K562 (cell line): ENCODE measurements around the gene SYNGR4. TPM values are rescaled to one million over a fixed set of nuclear protein-coding genes. Genes with fewer than 3 reads are reported as not detected.

Source experiments
- ATF1 ChIP-seq, 2 experiments: fragments of 450-650 bp in 1 of 2; IDR thresholded peaks; 2 replicates each; pipeline ENCODE4 v1.6.1; 2016; ENCODE audit warnings: missing compliant biosample characterization in 1 of 2, missing genetic modification characterization in 1 of 2
- ELF4 ChIP-seq: fragments of 450-650 bp; formaldehyde crosslinking; IDR thresholded peaks from 2 replicates; pipeline ENCODE4 v1.4.0; 2022; ENCODE audit warnings: missing genetic modification characterization
- FOXJ3 ChIP-seq: sonication (generic); formaldehyde crosslinking; IDR thresholded peaks from 2 replicates; pipeline ENCODE4 v1.4.0; 2020; ENCODE audit warnings: mild to moderate bottlenecking, missing genetic modification reagents
- GATAD2A ChIP-seq: fragments of 450-650 bp; IDR thresholded peaks from 2 replicates; pipeline ENCODE4 v1.6.1; 2017
- GMEB1 ChIP-seq: fragments of 250-450 bp; sonication (Bioruptor Pico); IDR thresholded peaks from 2 replicates; pipeline ENCODE4 v1.4.0; 2020; ENCODE audit warnings: mild to moderate bottlenecking
- HIVEP1 ChIP-seq: fragments of 250-450 bp; sonication (Bioruptor Pico); IDR thresholded peaks from 2 replicates; pipeline ENCODE4 v1.4.0; 2020; ENCODE audit warnings: mild to moderate bottlenecking
- HNRNPL ChIP-seq: fragments of 200-400 bp; formaldehyde crosslinking; IDR thresholded peaks from 2 replicates; pipeline ENCODE4 v1.6.1; 2017; ENCODE audit warnings: low read depth, mild to moderate bottlenecking, low read length
- KAT7 ChIP-seq: sonication (generic); formaldehyde crosslinking; IDR thresholded peaks from 2 replicates; pipeline ENCODE4 v1.8.0; 2022; ENCODE audit warnings: missing genetic modification reagents, mild to moderate bottlenecking, borderline replicate concordance
- NR1H2 ChIP-seq: sonication (generic); formaldehyde crosslinking; IDR thresholded peaks from 2 replicates; pipeline ENCODE4 v1.4.0; 2020; ENCODE audit warnings: mild to moderate bottlenecking, missing genetic modification reagents
- POLR2G ChIP-seq: fragments of 200-400 bp; formaldehyde crosslinking; IDR thresholded peaks from 2 replicates; pipeline ENCODE4 v1.6.1; 2017; ENCODE audit warnings: low read depth, mild to moderate bottlenecking, antibody characterized with exemption, low read length, moderate library complexity
- SP1 ChIP-seq: sonication (generic); formaldehyde crosslinking; IDR thresholded peaks from 2 replicates; pipeline ENCODE4 v1.8.1; 2022; ENCODE audit warnings: mild to moderate bottlenecking, missing genetic modification reagents
- TFAP4 ChIP-seq: sonication (generic); formaldehyde crosslinking; IDR thresholded peaks from 2 replicates; pipeline ENCODE4 v1.8.0; 2022; ENCODE audit warnings: missing genetic modification reagents, mild to moderate bottlenecking, moderate library complexity, borderline replicate concordance
- UBTF ChIP-seq, 2 experiments: IDR thresholded peaks; 2 replicates each; pipeline ENCODE4 v1.6.1; 2012; ENCODE audit warnings: improper control_type of control experiment in 2 of 2, low read depth in 2 of 2, low read length in 2 of 2, borderline replicate concordance in 1 of 2
- ZBTB1 ChIP-seq: sonication (generic); formaldehyde crosslinking; IDR thresholded peaks from 2 replicates; pipeline ENCODE4 v1.8.1; 2023; ENCODE audit warnings: missing genetic modification reagents, low read depth, mild to moderate bottlenecking, borderline replicate concordance
- ZBTB2 ChIP-seq: fragments of 450-650 bp; IDR thresholded peaks from 2 replicates; pipeline ENCODE4 v1.6.1; 2016; ENCODE audit warnings: antibody characterized with exemption
- ZBTB7A ChIP-seq: IDR thresholded peaks from 2 replicates; pipeline ENCODE4 v1.6.1; 2011; ENCODE audit warnings: low read depth, mild to moderate bottlenecking, low read length, moderate library complexity, borderline replicate concordance; ENCODE audit not compliant: control insufficient read depth
- ZC3H11A ChIP-seq: IDR thresholded peaks from 2 replicates; pipeline ENCODE4 v1.6.1; 2012; ENCODE audit warnings: low read depth, low read length, improper control_type of control experiment
- ZNF740 ChIP-seq, 3 experiments: fragments of 200-800 bp in 1 of 3; sonication (Bioruptor generic) in 1 of 3; sonication (generic) in 1 of 3; formaldehyde crosslinking in 1 of 3; IDR thresholded peaks; 2 replicates each; pipeline versions ENCODE4 v1.6.1 to v1.8.0; 2016 to 2022; ENCODE audit warnings: mild to moderate bottlenecking in 2 of 3, missing compliant biosample characterization in 2 of 3, missing genetic modification characterization in 2 of 3, missing genetic modification reagents in 1 of 3
- polyA plus RNA-seq, 8 experiments: library from polyadenylated mRNA; depleted of rRNA in 4 of 8; stranded (reverse) in 5 of 8; unstranded in 3 of 8; fragments of >200 nt; fragmentation: Nextera tagmentation in 2 of 8; fragmentation: Illumina TruSeq in 1 of 8; extraction: Ambion mirVana in 2 of 8; extraction: Trizol in 1 of 8; gene quantifications; 2 replicates each; pipeline versions ENCODE4 v1.2.1 to v1.2.3, GENCODE V29; 2011 to 2014; ENCODE audit warnings: inconsistent platforms in 1 of 8, missing spikeins in 1 of 8
- total RNA-seq, 7 experiments: library from RNA; depleted of rRNA in 6 of 7; stranded (reverse); fragments of >200 nt in 6 of 7; fragmentation: Illumina TruSeq in 2 of 7; extraction: Trizol in 2 of 7; gene quantifications; 2 replicates each; pipeline versions ENCODE4 v1.2.1 to v1.2.3, GENCODE V29; 2011 to 2021; ENCODE audit warnings: low replicate concordance in 1 of 7

Gene SYNGR4
- total and polyA plus RNA-seq, 9 of the 15 experiments (the other 6 are each of a cell fraction or from before 2014, with no cell fraction given), result 0.07 to 0.14 TPM; not detected in 7

GRCh38 chr19:48393559-48394330 is 29.6 kb downstream of the SYNGR4 start, which contains the start of gene GRIN2D (continued):
- no peak for TF ChIP-seq GMEB1 (CRISPR knock-in tag)
- peak; percentile 55; the same call in 1 of the 2 replicates for TF ChIP-seq ZBTB1 (CRISPR knock-in tag)
- TF ChIP-seq UBTF (IDR thresholded peaks at IDR 0.05; ENCODE audit: borderline replicate concordance in 1 of 2, low read depth in 2 of 2, low read length in 2 of 2), result peak in 1 of 2 experiments; percentile 56; a peak in 1 of 4 replicates
- no peak for TF ChIP-seq KAT7 (CRISPR knock-in tag)
- TF ChIP-seq FOXJ3 (CRISPR knock-in tag), result no peak
- TF ChIP-seq POLR2G, result peak; percentile 68
- TF ChIP-seq ZC3H11A, result no peak
- TF ChIP-seq HNRNPL, result 0 out of 2 replicates have a peak, but pooled peaks have one; percentile 59
- TF ChIP-seq GATAD2A, result peak; percentile 14; the same call in 1 of the 2 replicates
- no peak for TF ChIP-seq NR1H2 (CRISPR knock-in tag)
- TF ChIP-seq SP1 (CRISPR knock-in tag), result peak; percentile 32
- peak; percentile 82 for TF ChIP-seq ZNF740 (CRISPR knock-in tag; IDR thresholded peaks at IDR 0.05)
- TF ChIP-seq ZNF740 (tag; IDR thresholded peaks at IDR 0.05), result no peak
- TF ChIP-seq ELF4 (CRISPR knock-in tag), result 0 out of 2 replicates have a peak, but pooled peaks have one; percentile 40
- peak; percentile 39; the same call in 1 of the 2 replicates for TF ChIP-seq ZBTB2
- TF ChIP-seq ZBTB7A, result peak; percentile 79; the same call in 1 of the 2 replicates
- TF ChIP-seq HIVEP1 (CRISPR knock-in tag), result no peak
- TF ChIP-seq TFAP4 (CRISPR knock-in tag), result peak; percentile 25; the same call in 1 of the 2 replicates
- no peak for TF ChIP-seq ATF1 (CRISPR knock-in tag; IDR thresholded peaks at IDR 0.05)
- TF ChIP-seq ATF1 (tag; IDR thresholded peaks at IDR 0.05), result 0 out of 2 replicates have a peak, but pooled peaks have one; percentile 12
